Measurements from ENCODE around the gene MACF1. TPM values are rescaled to one million over a fixed set of nuclear protein-coding genes. Genes with fewer than 3 reads are reported as not detected.

Gene MACF1
- total RNA-seq, 1 donor from 2014 or later: 301 TPM

DNA sequence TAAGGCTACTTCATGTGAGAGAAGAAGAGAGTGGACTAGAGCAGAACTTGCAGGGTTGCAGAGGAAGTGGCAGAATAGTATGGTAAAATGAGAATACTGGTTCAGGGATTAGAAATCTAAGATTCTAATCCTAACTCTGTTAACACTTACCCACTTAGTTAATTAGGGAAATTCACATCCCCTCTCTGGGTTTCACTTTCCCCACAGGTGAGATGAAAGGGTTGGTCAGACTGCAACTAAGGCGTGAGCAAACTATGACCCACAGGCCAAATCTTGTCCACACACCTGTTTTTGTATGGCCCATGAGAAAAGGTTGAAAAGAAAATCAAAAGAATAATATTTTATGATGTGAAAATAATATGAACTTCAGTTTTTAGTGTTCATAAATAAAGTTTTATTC, 117.5 kb downstream of the MACF1 start:
- no peaks in the 10 kb centered on the region for H3K27me3 Mint-ChIP-seq (ENCODE audit: low read depth)
- no peak overlapping the region for H3K27ac Mint-ChIP-seq
- DNase-seq (ENCODE audit: low spot score in 2 of 2, unreplicated experiment in 2 of 2): no peak
- TF ChIP-seq, protein P1, sequence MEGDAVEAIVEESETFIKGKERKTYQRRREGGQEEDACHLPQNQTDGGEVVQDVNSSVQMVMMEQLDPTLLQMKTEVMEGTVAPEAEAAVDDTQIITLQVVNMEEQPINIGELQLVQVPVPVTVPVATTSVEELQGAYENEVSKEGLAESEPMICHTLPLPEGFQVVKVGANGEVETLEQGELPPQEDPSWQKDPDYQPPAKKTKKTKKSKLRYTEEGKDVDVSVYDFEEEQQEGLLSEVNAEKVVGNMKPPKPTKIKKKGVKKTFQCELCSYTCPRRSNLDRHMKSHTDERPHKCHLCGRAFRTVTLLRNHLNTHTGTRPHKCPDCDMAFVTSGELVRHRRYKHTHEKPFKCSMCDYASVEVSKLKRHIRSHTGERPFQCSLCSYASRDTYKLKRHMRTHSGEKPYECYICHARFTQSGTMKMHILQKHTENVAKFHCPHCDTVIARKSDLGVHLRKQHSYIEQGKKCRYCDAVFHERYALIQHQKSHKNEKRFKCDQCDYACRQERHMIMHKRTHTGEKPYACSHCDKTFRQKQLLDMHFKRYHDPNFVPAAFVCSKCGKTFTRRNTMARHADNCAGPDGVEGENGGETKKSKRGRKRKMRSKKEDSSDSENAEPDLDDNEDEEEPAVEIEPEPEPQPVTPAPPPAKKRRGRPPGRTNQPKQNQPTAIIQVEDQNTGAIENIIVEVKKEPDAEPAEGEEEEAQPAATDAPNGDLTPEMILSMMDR (IDR thresholded peaks at IDR 0.05; ENCODE audit: unreplicated experiment): no peak
- peaks cover 32% of the 10 kb centered on the region for H3K36me3 Mint-ChIP-seq
- no peaks in the 10 kb centered on the region for H3K9me3 Mint-ChIP-seq
- no peaks in the 10 kb centered on the region for H3K4me1 Mint-ChIP-seq
- no peak overlapping the region for H3K4me3 Mint-ChIP-seq

DNA sequence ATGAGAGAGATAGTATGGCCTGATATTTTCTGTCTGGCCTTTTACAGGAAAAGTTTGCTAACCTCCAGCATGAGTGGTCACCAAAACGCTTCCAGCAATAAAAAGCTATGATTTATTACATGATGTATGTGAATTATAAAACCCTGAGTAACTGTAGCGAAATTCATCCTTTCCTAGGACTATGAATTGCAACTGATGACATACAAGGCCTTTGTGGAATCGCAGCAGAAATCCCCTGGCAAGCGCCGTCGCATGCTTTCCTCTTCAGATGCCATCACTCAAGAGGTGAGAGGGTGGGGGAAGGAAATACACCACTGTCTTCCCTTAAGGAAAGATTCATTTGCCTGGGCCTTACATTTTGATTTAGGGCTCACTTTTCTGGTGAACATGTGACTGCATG, 117.9 kb downstream of the MACF1 start:
- Mint-ChIP-seq H3K9me3 (no peaks in the 10 kb centered on the region), H3K4me3 (no peak overlapping the region), H3K36me3 (peaks cover 29% of the 10 kb centered on the region), H3K27ac (no peak overlapping the region), H3K27me3 (ENCODE audit: low read depth) (no peaks in the 10 kb centered on the region), H3K4me1 (no peaks in the 10 kb centered on the region)
- no peak for DNase-seq (ENCODE audit: low spot score in 2 of 2, unreplicated experiment in 2 of 2)
- TF ChIP-seq, protein P1 (IDR thresholded peaks at IDR 0.05; ENCODE audit: unreplicated experiment): no peak

DNA sequence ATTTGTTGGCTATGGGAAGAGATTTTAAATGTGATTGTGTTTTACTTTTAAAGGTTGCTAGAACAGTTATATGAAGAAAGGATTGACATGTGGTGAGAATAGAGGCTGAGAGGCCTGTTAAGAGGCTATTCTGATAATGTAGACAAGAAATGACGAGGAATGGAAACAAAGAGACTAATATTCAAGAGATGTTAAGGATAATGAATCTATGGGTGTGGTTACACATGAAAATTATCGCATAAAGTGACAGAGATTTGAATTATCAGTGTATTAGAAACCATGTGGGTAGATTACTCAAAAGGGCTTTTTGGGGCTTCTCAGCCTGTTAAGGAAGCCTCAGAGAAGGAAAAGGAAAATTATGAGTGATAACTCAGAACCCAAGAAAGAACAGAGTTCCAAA, 120.4 kb downstream of the MACF1 start:
- TF ChIP-seq, protein P1 (IDR thresholded peaks at IDR 0.05; ENCODE audit: unreplicated experiment): no peak
- peaks cover 28% of the 10 kb centered on the region for H3K36me3 Mint-ChIP-seq
- no peak overlapping the region for H3K4me3 Mint-ChIP-seq
- no peaks in the 10 kb centered on the region for H3K27me3 Mint-ChIP-seq (ENCODE audit: low read depth)
- H3K9me3 Mint-ChIP-seq: no peaks in the 10 kb centered on the region
- no peak for DNase-seq (ENCODE audit: low spot score in 2 of 2, unreplicated experiment in 2 of 2)
- no peak overlapping the region for H3K27ac Mint-ChIP-seq
- no peaks in the 10 kb centered on the region for H3K4me1 Mint-ChIP-seq

DNA sequence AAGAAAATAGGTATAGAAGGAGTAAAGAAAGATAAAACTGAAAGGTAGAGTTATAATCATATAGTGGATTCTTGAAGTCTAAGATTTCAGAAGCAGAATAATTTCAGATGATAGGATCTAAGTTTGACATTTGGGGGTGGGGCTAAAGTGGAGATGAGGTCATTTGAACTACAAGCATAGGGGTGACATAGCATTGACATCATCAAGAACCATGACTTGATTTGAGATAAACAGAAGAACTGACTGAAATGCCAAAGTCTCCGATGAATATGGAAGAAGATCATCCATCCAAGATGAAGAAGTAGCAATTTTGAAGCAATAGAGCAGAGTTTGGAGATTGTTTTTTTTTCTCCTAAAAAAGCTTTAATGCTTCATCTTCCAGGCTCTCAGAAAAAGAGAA, 122.3 kb downstream of the MACF1 start:
- DNase-seq (ENCODE audit: low spot score in 2 of 2, unreplicated experiment in 2 of 2): no peak
- Mint-ChIP-seq H3K27me3 (ENCODE audit: low read depth) (no peaks in the 10 kb centered on the region), H3K36me3 (peaks cover 19% of the 10 kb centered on the region), H3K4me1 (no peaks in the 10 kb centered on the region), H3K4me3 (no peak overlapping the region), H3K9me3 (no peaks in the 10 kb centered on the region), H3K27ac (no peak overlapping the region)
- TF ChIP-seq, protein P1 (IDR thresholded peaks at IDR 0.05; ENCODE audit: unreplicated experiment): no peak

DNA sequence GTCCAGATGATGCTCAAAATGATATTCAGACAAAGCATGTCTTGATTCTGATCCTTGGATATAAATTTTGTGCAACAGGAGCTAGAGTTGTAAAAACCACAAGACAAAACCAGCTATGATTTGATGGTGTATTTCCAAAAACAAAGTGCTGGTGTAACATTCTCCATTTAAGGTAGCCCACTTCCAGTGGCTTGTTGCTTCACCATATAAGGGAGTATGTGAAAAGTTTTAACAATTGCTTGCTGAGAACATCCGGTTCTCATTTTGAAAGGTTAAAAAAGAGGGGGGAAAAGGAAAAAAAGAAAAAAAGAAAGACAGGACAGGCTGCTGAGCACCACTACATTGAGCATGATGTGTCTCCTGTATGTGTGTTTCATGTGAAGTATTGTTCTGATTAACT, 123.6 kb downstream of the MACF1 start:
- no peaks in the 10 kb centered on the region for H3K4me1 Mint-ChIP-seq
- H3K27me3 Mint-ChIP-seq (ENCODE audit: low read depth): no peaks in the 10 kb centered on the region
- DNase-seq (ENCODE audit: low spot score in 2 of 2, unreplicated experiment in 2 of 2): no peak
- H3K36me3 Mint-ChIP-seq: peaks cover 13% of the 10 kb centered on the region
- TF ChIP-seq, protein P1 (IDR thresholded peaks at IDR 0.05; ENCODE audit: unreplicated experiment): no peak
- H3K9me3 Mint-ChIP-seq: no peaks in the 10 kb centered on the region
- no peak overlapping the region for H3K4me3 Mint-ChIP-seq
- no peak overlapping the region for H3K27ac Mint-ChIP-seq

DNA sequence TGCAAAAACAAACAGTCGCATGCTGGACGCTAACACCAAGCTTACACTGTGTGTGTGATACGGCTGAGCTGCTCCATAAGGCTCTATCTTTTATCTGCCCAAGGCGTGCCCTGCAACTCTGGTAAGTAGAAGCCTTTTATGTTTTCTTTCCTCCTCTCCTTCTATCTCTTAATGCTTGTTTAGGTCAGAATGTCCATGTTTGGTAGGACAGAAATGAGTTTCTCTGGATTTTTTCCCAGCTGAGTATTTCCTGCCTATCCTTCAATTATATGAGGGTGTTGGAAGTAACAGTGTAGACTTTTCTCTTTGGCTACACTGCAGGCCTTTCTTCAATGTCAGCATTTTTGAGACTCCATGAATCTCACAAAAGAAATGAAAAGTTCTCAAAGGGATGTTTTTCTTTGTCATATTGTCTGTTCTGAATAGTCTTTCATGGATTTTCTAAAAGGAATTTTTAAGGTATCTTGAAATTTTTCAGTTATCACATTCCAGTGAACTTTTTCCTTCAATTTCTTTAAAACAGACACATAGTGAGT, 124.2 kb downstream of the MACF1 start:
- Mint-ChIP-seq H3K27ac (no peak overlapping the region), H3K36me3 (peaks cover 16% of the 10 kb centered on the region), H3K4me3 (no peak overlapping the region), H3K27me3 (ENCODE audit: low read depth) (no peaks in the 10 kb centered on the region), H3K9me3 (no peaks in the 10 kb centered on the region), H3K4me1 (no peaks in the 10 kb centered on the region)
- DNase-seq (ENCODE audit: low spot score in 2 of 2, unreplicated experiment in 2 of 2): no peak
- TF ChIP-seq, protein P1 (IDR thresholded peaks at IDR 0.05; ENCODE audit: unreplicated experiment): no peak
